ENCODE data around the gene ASS1. TPM values are rescaled to one million over a fixed set of nuclear protein-coding genes. Genes with fewer than 3 reads are reported as not detected.

The ASS1 gene
- total RNA-seq, 1 experiment from 2014 or later, result 40.3 TPM

GRCh38 chr9:130437011-130437789 lies 7.6 kb upstream of the ASS1 start:
- no peak for DNase-seq
- no TSS peak for BruUV-seq (replicated peaks)

DNA sequence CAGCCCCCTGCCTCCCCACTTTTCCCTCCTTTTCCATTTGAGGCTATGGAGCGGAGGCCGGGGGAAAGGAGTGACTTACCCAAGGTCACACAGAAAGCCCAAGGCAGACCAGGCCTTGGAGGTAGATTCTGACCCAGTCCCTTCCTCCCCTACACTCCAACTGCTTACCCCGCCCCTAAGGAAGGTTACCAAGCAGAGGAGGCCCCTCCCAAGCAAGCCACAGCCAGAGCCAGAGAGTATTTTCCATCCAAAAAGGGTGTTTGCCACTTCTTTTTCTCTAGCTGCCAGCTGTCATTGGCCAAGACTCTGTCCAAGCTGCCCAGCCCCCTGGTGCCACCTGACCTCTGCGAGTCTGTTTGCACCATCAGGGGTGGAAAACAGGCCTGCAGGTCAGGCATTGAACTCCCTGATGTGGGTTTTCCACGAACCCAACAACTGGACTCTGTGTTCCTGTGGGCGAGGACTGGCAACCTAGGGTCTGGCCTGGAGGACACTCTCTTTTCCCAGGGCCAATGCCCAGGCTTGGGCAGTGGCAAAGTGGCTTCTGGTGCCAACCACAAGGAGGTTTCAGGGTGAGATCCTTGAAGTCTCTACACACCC lies 6.3 kb upstream of the ASS1 start:
- CTCF ChIA-PET, result no interaction called here
- H3K27me3 Mint-ChIP-seq (ENCODE audit: unreplicated experiment), result peaks cover 36% of the 10 kb centered on the region
- intact Hi-C loops (cut with micrococcal nuclease; ENCODE audit: unreplicated experiment), result no loop called here

More at GRCh38 chr9:130437011-130437789, 7.6 kb upstream of the ASS1 start:
- intact Hi-C loops (cut with micrococcal nuclease; ENCODE audit: unreplicated experiment), result no loop called here
- H3K36me3 Mint-ChIP-seq (ENCODE audit: insufficient read depth, unreplicated experiment), result peaks cover 4% of the 10 kb centered on the region
- H3K27ac Mint-ChIP-seq (ENCODE audit: unreplicated experiment), result no peak overlapping the region
- H3K9me3 Mint-ChIP-seq (ENCODE audit: low read depth, unreplicated experiment), result peaks cover 2% of the 10 kb centered on the region
- H3K27me3 Mint-ChIP-seq (ENCODE audit: unreplicated experiment), result peaks cover 49% of the 10 kb centered on the region
- TF ChIP-seq, protein P1, sequence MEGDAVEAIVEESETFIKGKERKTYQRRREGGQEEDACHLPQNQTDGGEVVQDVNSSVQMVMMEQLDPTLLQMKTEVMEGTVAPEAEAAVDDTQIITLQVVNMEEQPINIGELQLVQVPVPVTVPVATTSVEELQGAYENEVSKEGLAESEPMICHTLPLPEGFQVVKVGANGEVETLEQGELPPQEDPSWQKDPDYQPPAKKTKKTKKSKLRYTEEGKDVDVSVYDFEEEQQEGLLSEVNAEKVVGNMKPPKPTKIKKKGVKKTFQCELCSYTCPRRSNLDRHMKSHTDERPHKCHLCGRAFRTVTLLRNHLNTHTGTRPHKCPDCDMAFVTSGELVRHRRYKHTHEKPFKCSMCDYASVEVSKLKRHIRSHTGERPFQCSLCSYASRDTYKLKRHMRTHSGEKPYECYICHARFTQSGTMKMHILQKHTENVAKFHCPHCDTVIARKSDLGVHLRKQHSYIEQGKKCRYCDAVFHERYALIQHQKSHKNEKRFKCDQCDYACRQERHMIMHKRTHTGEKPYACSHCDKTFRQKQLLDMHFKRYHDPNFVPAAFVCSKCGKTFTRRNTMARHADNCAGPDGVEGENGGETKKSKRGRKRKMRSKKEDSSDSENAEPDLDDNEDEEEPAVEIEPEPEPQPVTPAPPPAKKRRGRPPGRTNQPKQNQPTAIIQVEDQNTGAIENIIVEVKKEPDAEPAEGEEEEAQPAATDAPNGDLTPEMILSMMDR (IDR thresholded peaks at IDR 0.05; ENCODE audit: unreplicated experiment), result no peak
- H3K4me3 Mint-ChIP-seq (ENCODE audit: low read depth, unreplicated experiment), result no peak overlapping the region
- no peaks in the 10 kb centered on the region for H3K4me1 Mint-ChIP-seq (ENCODE audit: low read depth, unreplicated experiment)
- CTCF ChIA-PET, result no interaction called here

DNA sequence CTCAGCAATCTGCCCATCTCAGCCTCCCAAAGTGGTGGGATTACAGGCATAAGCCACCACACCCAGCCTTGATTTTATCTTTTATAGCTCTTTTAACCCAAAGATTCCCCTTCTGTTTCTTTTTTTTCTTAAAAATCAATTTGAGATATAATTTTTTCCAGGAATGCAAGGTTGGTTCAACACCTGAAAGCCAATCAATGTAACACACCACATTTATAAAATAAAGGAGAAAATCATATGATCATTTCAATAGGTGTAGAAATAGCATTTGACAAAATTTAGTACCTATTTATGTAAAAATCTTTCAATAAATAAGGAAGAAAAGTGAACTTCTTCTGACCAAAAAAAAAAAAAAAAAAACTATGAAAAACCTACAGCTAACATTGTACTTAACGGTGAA lies 3.7 kb upstream of the ASS1 start:
- BruUV-seq (replicated peaks), result no TSS peak
- Mint-ChIP-seq H3K27me3 (ENCODE audit: unreplicated experiment) (peaks cover 20% of the 10 kb centered on the region), H3K27ac (ENCODE audit: unreplicated experiment) (no peak overlapping the region), H3K9me3 (ENCODE audit: low read depth, unreplicated experiment) (peaks cover 2% of the 10 kb centered on the region), H3K4me1 (ENCODE audit: low read depth, unreplicated experiment) (no peaks in the 10 kb centered on the region), H3K4me3 (ENCODE audit: low read depth, unreplicated experiment) (no peak overlapping the region), H3K36me3 (ENCODE audit: insufficient read depth, unreplicated experiment) (peaks cover 17% of the 10 kb centered on the region)
- intact Hi-C loops (cut with micrococcal nuclease; ENCODE audit: unreplicated experiment), result no loop called here
- TF ChIP-seq, protein P1 (IDR thresholded peaks at IDR 0.05; ENCODE audit: unreplicated experiment), result no peak
- CTCF ChIA-PET, result no interaction called here
- no peak for DNase-seq

More for the DNA sequence above, 6.3 kb upstream of the ASS1 start:
- DNase-seq, result no peak
- H3K9me3 Mint-ChIP-seq (ENCODE audit: low read depth, unreplicated experiment), result peaks cover 2% of the 10 kb centered on the region
- no peak overlapping the region for H3K4me3 Mint-ChIP-seq (ENCODE audit: low read depth, unreplicated experiment)
- no peaks in the 10 kb centered on the region for H3K4me1 Mint-ChIP-seq (ENCODE audit: low read depth, unreplicated experiment)
- no peak overlapping the region for H3K27ac Mint-ChIP-seq (ENCODE audit: unreplicated experiment)
- BruUV-seq (replicated peaks), result no TSS peak
- H3K36me3 Mint-ChIP-seq (ENCODE audit: insufficient read depth, unreplicated experiment), result peaks cover 4% of the 10 kb centered on the region
- TF ChIP-seq, protein P1 (IDR thresholded peaks at IDR 0.05; ENCODE audit: unreplicated experiment), result no peak

GRCh38 chr9:130442746-130443455 lies 1.9 kb upstream of the ASS1 start:
- Mint-ChIP-seq H3K9me3 (ENCODE audit: low read depth, unreplicated experiment) (peaks cover 2% of the 10 kb centered on the region), H3K27ac (ENCODE audit: unreplicated experiment) (no peak overlapping the region), H3K27me3 (ENCODE audit: unreplicated experiment) (peaks cover 8% of the 10 kb centered on the region), H3K4me1 (ENCODE audit: low read depth, unreplicated experiment) (no peaks in the 10 kb centered on the region), H3K4me3 (ENCODE audit: low read depth, unreplicated experiment) (no peak overlapping the region), H3K36me3 (ENCODE audit: insufficient read depth, unreplicated experiment) (peaks cover 17% of the 10 kb centered on the region)
- TF ChIP-seq, protein P1 (IDR thresholded peaks at IDR 0.05; ENCODE audit: unreplicated experiment), result no peak
- no TSS peak for BruUV-seq (replicated peaks)
- intact Hi-C loops (cut with micrococcal nuclease; ENCODE audit: unreplicated experiment), result no loop called here
- DNase-seq, result no peak
- CTCF ChIA-PET, result no interaction called here

Measured in Calu3 (cell line).